ENCODE data around the gene HS3ST2.
A peak's percentile ranks its signal among the peaks of the same experiment; 100 is the strongest.

Gene HS3ST2

GRCh38 chr16:22806811-22807210 lies 7.2 kb upstream of the HS3ST2 start:
- Histone ChIP-seq H4K20me1 (ENCODE audit: insufficient read depth, low read length) (no peaks in the 10 kb centered on the region), H3K36me3 (ENCODE audit: insufficient read depth, low read length) (no peaks in the 10 kb centered on the region), H3K27me3 (ENCODE audit: insufficient read depth, low read length, poor library complexity) (peaks cover 4% of the 10 kb centered on the region), H3K4me1 (ENCODE audit: insufficient read depth, low read length) (no peaks in the 10 kb centered on the region), H3K9me3 (ENCODE audit: insufficient read depth, low read length, severe bottlenecking) (no peaks in the 10 kb centered on the region), H2AFZ (ENCODE audit: low read depth, low read length) (no peak overlapping the region), H3K27ac (ENCODE audit: low read length) (no peak overlapping the region), H3K4me3 (ENCODE audit: low read depth in 1 of 2, low read length in 2 of 2) (no peak overlapping the region), H3K9ac (ENCODE audit: low read depth, low read length) (no peak overlapping the region), H3K79me2 (ENCODE audit: insufficient read depth, low read length) (no peaks in the 10 kb centered on the region), H3K4me2 (ENCODE audit: insufficient read depth, low read length) (no peak overlapping the region)
- ATAC-seq (ENCODE audit: insufficient read depth, low read depth) = no peak
- DNase-seq = no peak
- TF ChIP-seq, protein P1, sequence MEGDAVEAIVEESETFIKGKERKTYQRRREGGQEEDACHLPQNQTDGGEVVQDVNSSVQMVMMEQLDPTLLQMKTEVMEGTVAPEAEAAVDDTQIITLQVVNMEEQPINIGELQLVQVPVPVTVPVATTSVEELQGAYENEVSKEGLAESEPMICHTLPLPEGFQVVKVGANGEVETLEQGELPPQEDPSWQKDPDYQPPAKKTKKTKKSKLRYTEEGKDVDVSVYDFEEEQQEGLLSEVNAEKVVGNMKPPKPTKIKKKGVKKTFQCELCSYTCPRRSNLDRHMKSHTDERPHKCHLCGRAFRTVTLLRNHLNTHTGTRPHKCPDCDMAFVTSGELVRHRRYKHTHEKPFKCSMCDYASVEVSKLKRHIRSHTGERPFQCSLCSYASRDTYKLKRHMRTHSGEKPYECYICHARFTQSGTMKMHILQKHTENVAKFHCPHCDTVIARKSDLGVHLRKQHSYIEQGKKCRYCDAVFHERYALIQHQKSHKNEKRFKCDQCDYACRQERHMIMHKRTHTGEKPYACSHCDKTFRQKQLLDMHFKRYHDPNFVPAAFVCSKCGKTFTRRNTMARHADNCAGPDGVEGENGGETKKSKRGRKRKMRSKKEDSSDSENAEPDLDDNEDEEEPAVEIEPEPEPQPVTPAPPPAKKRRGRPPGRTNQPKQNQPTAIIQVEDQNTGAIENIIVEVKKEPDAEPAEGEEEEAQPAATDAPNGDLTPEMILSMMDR (IDR thresholded peaks at IDR 0.05; ENCODE audit: borderline replicate concordance, extremely low read depth, low read length, poor library complexity, severe bottlenecking) = no peak
- TF ChIP-seq EZH2 (IDR thresholded peaks at IDR 0.05; ENCODE audit: borderline replicate concordance, low read depth, low read length, severe bottlenecking) = no peak

- Histone ChIP-seq H4K20me1 (ENCODE audit: insufficient read depth, low read length) (no peaks in the 10 kb centered on the region), H3K4me2 (ENCODE audit: insufficient read depth, low read length) (no peak overlapping the region), H3K79me2 (ENCODE audit: insufficient read depth, low read length) (no peaks in the 10 kb centered on the region), H3K4me3 (ENCODE audit: low read depth in 1 of 2, low read length in 2 of 2) (no peak overlapping the region), H3K36me3 (ENCODE audit: insufficient read depth, low read length) (no peaks in the 10 kb centered on the region), H3K9ac (ENCODE audit: low read depth, low read length) (no peak overlapping the region), H2AFZ (ENCODE audit: low read depth, low read length) (no peak overlapping the region), H3K9me3 (ENCODE audit: insufficient read depth, low read length, severe bottlenecking) (no peaks in the 10 kb centered on the region), H3K4me1 (ENCODE audit: insufficient read depth, low read length) (no peaks in the 10 kb centered on the region), H3K27me3 (ENCODE audit: insufficient read depth, low read length, poor library complexity) (peaks cover 4% of the 10 kb centered on the region), H3K27ac (ENCODE audit: low read length) (no peak overlapping the region)
- DNase-seq (no peak), ATAC-seq (ENCODE audit: insufficient read depth, low read depth) (no peak)
- TF ChIP-seq, protein P1 (IDR thresholded peaks at IDR 0.05; ENCODE audit: borderline replicate concordance, extremely low read depth, low read length, poor library complexity, severe bottlenecking) = no peak
- TF ChIP-seq EZH2 (IDR thresholded peaks at IDR 0.05; ENCODE audit: borderline replicate concordance, low read depth, low read length, severe bottlenecking) = no peak
Observed at GRCh38 chr16:22810226-22810625, 3.7 kb upstream of the HS3ST2 start.

DNA sequence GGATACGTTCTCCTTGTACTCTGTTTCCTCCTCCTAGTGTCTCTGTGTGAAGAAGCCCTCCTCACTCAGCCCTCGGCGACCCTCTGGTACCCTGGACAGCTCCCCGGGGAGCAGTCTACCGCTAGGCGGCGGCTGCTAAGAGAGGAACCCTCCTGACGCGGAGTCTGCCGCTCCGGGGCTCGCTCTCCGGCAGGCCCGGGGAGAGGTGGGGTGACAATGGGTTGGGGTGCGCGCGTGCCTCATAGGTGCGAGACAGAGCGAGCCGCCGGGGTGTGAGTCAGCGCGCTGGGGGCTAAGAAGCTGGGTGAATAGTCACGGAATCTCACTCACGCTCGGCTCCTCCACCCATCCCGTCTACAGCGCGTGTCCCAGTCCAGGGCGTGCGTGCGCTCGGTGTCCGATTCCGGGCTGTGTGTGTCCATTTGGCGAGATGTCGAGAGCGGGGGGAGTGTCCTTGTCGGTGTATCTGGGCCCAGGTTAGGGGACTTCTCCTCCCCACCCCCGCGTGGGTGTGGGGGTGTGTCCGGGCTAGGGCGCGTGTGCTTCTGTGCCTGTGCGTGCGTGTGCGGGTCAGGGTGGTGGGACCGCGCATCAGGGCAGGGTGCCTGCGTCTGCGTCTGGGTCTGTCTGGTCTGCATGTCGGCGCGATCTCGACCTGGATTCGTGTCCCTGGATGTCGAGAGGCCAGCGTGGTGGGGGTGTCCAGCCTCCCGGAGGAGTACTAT lies 577 bp upstream of the HS3ST2 start:
- H4K20me1 ChIP-seq (ENCODE audit: insufficient read depth, low read length) = no peaks in the 10 kb centered on the region
- H3K9me3 ChIP-seq (ENCODE audit: insufficient read depth, low read length, severe bottlenecking) = no peaks in the 10 kb centered on the region
- no peak overlapping the region for H3K9ac ChIP-seq (ENCODE audit: low read depth, low read length)
- no peaks in the 10 kb centered on the region for H3K36me3 ChIP-seq (ENCODE audit: insufficient read depth, low read length)
- no peaks in the 10 kb centered on the region for H3K4me1 ChIP-seq (ENCODE audit: insufficient read depth, low read length)
- ATAC-seq (ENCODE audit: insufficient read depth, low read depth) (no peak), DNase-seq (peak; percentile 34)
- no peak overlapping the region for H3K27ac ChIP-seq (ENCODE audit: low read length)
- H3K4me2 ChIP-seq (ENCODE audit: insufficient read depth, low read length) = no peak overlapping the region
- no peaks in the 10 kb centered on the region for H3K79me2 ChIP-seq (ENCODE audit: insufficient read depth, low read length)
- H3K4me3 ChIP-seq (ENCODE audit: low read depth in 1 of 2, low read length in 2 of 2) = no peak overlapping the region
- no peak overlapping the region for H2AFZ ChIP-seq (ENCODE audit: low read depth, low read length)
- TF ChIP-seq, protein P1 (IDR thresholded peaks at IDR 0.05; ENCODE audit: borderline replicate concordance, extremely low read depth, low read length, poor library complexity, severe bottlenecking) = no peak
- TF ChIP-seq EZH2 (IDR thresholded peaks at IDR 0.05; ENCODE audit: borderline replicate concordance, low read depth, low read length, severe bottlenecking) = no peak
- H3K27me3 ChIP-seq (ENCODE audit: insufficient read depth, low read length, poor library complexity) = no peaks in the 10 kb centered on the region

All from DND-41 (cell line).